SKM-1 treated with dmso at 0.1 percent for 144 hours (cell line): Measurements from ENCODE around the gene CADM1.

Source experiments
- DNase-seq: peaks from one replicate; lab custom pipeline; 2025; ENCODE audit not compliant: unreplicated experiment; lab: John Stamatoyannopoulos, UW

The CADM1 gene

DNA sequence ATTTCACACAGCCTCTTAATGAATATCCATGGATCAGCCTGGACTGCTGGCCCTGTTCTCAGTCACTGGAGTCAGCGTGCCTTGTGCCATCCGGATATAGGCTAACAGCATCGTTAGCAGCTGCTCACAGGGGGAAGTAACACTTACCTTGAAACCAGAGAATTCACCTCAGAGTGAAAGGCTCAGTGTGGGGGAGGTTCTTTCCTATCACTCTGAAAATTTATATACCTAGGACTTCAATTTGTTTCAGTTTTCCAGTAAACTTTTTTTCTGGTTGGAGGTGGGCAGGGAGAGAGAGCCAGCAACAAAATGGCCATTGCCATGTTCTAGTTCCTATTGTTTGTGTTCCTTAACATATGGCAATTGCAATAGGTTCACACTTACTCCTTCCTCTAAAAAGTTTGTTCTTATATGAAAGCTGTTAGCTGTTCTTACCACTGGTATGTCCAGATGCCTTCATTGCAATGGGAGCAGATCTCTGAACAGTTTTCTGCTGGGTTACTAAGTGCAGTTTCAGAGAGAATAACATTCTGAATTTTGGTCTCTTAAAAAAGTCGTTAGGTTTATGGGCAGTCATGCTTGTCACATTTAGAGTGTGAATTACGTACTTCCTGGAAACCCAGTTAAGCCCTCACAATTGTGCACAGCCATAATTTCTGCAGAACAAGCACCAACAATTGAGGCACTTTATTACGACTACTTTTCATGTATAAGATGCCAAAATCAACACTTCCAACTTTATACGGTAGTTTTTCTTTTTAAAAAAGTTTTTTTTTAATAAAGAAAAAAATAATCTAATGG is 247.6 kb downstream of the CADM1 start:
- DNase-seq: no peak

DNA sequence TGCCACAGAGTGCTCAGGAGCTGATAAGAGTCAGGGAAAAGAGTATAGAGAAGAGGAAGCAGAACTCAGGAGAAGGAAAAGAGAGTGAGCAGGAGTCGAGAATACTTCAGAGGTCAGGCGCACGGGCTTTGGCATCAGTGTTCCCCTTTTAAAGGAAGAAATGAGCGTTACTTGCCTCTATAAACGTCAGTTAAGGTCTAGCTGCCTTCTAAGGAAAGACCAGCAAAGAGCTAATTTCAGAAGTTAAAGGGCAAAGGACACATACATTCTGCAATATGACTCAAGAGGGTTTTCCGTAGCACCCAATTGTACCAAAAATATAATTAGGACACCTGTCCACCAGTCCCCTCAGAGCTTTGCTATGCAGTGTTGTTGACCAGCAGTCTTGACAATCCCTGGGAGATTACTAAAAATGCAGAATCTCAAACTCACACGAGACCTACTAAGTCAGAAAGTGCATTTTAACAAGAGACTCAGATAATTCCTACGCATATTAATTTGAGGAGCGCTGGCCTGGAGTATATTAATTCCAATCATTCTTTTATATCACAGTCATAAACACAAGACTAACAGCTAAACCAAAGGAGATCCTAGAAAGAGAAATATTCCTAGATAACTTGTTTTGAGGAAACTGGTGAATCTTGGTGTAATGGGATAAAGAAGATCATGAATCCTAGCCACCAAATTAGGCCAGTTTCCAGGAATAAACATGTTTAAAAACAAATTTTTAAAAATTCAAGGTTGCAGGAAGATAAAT is 249.0 kb downstream of the CADM1 start:
- no peak for DNase-seq

DNA sequence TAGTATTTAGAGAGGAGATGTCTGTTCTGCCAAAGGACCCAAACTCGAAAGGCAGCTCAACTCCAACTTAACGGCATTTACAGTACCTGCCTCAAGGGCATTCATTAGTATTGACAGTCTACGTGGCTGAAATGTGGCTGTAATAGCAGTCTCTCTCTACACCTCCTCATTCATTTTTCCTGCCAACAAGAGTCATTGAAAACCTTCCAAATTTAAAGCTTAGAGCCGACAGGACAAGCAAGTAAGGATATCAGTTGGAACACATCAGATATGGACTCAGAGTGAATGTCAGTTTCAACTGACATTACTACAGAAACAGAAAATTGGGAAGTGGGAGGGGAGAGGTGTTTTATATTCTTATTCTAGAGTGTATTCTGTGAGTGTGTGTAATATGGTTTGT is 253.1 kb downstream of the CADM1 start:
- no peak for DNase-seq

DNA sequence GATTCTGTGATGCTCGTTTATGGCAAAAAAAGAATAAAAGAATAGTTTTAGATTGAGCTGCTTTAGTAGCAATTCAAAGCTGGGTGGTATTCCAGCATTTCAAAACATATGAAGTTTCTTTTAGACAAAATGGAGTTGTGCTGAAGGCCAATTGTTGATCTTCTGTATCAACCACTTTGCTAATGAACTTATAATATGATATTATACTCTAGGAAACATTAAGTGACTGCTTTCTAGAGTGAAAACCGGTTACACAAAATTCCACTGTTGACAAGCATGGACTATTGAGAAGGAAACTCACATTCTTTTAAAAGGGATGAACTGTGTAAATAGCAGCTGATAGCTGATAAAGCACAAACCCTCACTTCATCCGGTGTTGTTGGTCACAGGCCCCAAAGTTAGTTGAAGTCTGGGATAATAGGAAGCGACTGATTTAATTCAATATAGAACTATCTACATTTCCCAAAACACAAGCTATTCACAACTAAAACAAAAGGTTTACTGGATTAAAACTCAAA is 255.1 kb downstream of the CADM1 start:
- no peak for DNase-seq

DNA sequence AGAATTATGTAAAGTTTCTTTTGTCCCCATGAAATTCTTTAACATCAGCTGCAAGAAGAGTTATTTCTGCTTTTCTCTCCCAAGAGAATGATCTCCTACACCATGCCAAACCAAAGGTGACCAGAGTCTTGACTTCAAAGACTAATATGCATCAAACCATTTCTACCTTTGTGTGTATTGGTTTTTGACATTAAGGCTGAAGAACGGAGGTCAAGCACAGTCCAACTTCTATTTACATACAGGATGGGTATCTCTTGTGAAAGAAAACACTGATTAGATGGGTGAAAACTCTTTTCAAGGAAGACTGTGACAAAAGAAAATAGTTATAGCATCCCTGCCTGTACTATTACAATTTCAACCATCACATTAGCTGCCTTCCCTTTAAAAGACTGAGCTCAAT is 256.3 kb downstream of the CADM1 start:
- no peak for DNase-seq

DNA sequence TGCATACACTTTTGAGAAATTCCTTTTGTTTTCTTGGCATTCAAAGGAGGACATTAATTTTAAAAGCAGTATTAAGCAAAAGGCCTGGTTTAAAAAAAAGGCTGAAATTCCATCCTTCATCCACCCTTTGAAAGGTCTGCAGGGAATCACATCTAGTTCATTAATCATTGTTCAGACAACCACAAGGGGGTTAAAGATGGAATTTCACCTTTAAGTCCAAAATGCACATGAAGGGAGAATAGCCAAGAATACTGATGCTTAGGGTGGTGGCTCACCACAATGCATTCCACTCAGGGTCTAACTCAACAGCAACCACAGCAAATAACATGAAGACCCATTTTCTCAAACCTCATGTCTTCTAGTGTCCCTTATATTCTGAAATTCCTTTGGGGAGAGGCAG is 256.9 kb downstream of the CADM1 start:
- no peak for DNase-seq

DNA sequence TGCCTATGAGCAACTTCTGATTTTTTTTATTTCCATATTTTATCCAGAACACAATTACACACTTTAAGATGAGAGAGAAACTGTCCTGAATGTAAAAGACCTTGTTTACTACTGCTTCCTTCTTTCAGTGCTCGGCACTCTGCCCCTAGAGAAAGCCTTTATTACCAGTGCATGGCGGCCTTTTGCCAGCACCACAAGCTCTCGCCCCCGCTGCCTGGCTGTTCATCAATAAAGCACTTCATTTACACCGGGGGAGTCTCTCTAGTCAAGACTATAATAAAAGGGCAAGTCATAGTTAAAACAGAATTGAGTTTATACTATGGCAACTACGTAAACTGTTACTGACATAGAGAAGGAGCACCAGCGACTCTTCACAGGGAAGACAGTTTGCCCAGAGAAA is 259.5 kb downstream of the CADM1 start:
- DNase-seq: no peak

DNA sequence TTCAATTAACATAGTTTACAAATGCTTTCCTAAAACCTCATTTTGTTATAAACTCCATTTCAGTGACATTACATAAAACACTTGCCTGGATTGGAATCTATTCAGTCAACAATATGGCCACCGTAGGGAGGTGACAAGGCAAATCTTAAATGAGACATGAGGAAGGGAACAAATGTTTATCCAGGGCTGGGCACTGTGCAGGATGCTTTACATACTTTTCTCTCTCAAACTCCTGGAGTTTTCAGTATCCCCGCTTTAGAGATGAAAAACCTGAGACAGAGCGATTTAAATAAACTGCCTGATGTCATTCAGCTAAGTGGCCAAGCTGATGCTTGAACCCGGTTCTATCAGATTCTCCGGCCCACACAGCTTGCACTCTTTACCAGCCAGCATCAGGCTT is 259.9 kb downstream of the CADM1 start:
- DNase-seq: no peak

DNA sequence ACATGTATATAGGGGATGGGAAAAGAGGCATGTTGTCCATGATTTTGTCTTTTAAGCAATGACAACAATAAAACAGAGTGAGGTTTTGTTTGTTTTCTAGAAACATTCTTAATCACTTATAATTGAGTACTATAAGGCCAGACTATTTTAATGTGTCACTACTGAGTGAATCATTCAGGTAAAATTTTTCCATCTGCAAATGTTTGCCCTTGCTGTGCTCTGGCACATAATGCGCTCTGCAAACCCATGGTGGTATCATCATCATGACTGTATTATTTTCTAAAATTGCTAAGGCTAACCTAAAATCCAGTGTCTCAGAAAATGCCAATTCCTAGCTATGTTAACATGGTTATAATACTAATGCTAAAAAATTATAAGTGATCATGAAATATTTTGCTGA is 261.2 kb downstream of the CADM1 start:
- DNase-seq: no peak

DNA sequence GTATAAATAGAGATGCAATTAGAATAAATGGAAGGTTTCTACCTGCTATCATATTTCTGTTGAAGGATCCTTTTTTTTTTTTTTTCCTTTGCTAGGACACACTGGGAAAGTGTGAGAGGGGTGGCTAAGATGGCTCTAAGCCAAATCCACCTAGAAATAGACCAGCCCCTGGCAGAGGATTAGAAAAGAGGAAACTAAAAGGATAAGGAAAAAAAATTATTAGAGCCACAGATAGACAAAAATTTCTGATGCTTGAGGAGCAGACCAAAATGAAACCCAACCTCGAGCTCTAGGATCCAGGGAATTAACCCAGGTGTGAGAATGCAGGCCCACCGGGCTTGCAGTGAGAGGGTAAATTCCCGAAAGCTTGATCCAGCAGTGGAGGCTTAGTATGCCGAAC is 262.3 kb downstream of the CADM1 start:
- no peak for DNase-seq

DNA sequence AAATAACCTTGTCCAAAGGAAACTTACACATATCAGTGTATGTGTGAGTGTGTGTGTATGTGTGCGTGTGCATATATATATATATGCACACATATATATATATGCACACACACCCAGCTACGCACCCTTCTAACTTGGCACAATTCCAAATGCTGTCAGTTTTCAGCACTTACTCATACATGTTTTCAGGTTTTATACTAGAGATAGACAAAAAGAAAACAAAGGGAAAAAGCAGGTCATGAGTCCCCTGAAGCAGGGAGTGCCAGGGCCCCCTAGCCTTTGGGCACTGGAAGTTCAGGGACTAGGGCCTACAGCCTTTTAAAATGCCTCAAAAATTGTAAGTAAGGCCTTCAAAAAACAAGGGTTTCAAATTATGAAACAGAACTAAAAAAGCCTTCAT is 265.4 kb downstream of the CADM1 start:
- DNase-seq: no peak

DNA sequence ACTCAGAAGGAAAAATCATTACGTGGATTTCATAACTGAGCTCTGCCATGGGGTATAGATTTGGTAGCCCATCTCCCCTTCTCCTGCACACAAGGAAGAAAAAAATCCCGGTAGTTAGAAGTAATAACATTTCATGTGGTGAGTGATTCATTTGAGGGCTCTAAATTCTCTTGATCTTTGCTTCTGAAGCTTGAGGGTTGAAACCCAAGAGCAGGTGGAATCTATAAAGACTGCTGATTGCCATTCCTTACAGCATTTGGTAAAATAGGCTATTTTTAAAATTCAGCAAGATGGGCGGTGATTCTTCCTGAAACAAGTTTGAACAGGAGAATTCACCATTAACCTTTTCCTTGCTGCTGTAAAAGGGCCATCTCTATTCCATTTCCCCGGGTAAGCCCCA is 266.1 kb downstream of the CADM1 start:
- no peak for DNase-seq

DNA sequence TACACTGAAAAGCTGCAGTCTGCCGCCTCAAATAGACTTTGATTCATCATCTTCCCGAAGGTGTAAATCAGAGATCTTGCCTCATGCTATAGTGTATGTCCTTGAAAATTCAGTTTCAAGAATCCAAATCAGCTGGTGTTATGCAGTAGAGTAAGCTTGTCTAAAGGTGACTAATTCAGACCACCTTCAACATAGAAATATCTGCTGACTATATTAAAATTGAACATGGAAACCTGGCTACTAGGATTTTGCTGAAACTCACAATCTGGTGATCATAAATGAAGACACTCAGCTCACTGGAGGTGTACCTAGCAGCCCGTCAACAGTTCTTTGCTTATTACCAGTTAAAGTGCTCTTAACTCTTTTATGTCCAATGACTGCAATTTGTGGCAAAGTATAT is 266.6 kb downstream of the CADM1 start:
- no peak for DNase-seq

DNA sequence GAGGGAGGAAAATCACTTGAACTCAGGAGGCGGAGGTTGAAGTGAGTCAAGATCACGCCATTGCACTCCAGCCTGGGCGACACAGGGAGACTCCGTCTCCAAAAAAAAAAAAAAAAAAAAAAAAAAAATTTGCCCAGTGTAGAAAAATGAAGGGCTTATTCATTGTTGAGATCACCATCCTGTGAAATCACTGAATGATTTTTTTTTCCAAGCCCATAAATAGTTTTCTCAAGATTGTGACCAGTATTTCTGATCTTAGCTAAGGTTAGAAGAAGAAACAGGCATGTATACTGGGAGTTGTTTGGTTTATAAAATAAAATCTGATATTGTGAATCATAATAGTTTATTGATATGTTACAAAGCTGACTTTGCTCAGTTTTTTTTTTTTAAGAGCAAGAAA is 269.4 kb downstream of the CADM1 start:
- DNase-seq: no peak

DNA sequence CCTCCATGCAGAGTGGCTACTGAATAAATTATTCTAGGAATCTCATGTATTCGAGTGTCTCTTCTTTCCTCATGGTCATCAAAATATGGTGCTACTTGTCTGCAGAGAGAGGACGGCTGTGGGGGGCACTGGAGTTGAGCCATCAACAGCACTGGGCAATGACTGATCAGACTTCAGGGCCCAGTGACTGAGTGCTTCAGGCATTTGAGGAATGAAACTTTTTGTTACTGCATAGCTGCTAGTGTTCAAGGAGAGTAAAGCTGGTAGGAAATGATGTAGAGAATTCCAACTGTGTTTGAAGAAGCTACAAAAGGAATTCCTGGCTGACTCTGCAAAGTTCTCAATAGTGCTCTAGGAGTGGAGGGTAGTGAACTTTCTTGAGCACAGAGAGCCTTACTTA is 277.7 kb downstream of the CADM1 start:
- DNase-seq: no peak

DNA sequence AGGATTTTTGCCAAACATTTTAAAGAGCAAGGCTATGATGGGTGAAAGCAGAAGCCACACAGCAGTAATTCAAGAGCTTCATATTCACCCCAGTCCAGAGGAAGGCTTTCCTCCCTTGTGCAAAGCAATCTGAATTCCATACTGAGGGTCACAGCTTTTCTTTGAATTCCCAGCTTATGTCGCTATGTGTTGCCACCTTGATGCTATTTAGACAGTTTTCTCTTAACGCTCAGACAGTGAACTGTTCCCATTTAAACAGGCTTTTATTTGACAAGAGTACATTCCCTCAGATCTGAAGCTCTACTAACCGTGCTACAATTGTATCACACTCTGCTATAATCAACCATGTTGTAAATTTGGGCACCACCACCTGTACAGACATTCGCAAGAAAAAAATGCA is 279.7 kb downstream of the CADM1 start:
- no peak for DNase-seq

DNA sequence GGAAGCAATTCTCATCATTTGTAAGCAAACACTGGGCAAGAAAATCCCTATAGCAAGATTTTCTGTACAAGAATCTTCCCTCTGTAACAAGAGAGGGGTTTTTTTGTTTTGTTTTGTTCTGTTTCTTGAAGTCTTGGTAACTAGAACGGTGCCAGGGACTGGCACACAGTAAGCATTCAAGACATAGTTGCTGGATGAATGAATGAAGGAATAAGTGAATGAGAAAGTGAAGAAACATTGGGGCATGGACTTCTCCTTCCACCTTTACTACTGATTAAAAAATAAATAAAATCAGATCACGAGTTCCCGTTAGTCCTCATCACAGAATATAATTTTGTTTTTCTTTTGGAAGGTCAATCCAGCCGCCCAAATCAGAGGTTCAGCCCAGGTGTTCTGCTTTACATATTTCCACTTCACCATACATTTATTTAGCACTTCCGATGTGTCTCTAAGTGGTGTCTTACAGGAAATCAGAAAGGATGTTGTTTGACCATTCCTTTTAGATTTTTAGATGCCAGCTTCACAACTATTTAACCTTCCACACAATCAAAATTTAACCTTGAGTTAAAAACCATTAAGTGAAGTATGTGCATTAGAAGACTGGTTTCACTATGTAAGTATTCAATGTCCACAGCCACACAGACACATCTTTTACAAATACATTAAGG is 281.2 kb downstream of the CADM1 start:
- DNase-seq: no peak

DNA sequence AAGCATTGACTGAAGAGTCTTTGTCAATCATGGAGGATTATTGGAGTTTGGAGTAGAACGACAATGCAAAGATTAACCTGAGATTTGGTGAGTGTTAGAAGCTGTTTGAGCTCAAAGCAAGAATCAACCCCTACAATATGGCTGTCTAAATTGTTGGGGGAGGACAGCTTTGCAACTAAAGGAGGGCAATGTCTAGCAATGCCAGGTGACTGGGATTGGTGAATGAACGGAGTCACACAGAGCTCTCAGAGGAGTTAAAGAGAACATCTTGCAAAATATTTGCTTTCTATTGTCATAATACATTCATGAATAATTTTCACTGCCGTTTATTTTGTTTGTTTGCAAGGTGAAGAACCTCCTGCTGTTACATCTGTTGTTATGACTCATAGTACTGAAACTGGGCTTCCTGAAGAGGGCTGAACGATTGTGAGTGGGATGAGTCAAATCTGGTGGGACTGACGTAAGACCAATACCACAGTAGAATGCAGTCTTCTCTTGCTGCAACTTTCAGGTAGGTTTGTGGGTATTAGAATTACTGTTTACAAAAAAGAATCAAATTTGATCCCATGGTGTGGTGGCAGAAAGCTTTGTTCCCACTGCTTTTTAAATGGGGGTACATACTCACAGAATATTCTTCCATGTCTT is 281.9 kb downstream of the CADM1 start:
- DNase-seq: no peak

DNA sequence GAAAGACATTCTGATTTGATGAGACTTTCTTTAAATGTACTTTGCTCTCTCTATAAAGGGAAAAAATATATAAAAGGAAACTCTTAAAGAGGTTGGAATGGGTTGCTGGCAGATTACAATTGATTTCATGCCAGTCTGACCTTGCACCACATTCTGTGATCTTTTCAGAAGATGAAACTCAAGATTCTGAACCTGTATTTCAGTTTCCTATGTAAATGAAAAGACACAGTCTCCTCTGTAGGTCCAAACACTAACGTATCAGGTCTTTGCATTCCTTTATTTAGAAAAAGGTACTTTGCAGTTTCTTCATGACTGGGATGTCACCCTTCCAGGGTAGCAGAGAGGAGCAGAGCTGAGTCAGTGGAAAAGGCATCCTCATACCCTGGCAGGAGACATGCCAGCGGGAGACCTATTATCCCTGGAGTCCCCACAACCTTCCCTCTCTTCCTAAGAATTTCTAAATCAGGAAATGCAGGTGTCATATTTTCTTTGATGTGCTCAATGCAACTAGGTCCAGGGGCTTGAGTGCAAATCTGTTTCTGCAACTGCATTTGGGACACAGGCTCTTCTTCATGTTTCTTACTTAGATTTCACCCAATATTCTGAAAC is 282.6 kb downstream of the CADM1 start:
- no peak for DNase-seq

DNA sequence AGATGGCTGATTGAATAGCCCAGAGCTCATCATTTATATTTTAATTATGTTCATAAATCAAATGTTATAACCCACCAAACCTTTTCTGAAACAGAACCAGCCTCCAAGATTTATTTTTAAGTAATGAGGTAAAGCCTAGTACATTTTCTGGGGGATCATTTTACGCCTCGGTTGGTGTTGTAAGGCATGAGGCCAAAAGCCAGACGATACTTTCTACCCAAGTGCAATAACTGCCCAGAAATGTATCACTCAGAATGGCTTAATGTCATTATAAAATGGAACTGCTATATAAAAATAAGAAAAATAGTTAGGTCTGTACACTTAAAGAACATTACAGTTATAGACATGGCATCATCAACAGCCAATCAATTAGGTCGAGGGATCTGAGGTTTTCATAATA is 283.3 kb downstream of the CADM1 start:
- DNase-seq: no peak

DNA sequence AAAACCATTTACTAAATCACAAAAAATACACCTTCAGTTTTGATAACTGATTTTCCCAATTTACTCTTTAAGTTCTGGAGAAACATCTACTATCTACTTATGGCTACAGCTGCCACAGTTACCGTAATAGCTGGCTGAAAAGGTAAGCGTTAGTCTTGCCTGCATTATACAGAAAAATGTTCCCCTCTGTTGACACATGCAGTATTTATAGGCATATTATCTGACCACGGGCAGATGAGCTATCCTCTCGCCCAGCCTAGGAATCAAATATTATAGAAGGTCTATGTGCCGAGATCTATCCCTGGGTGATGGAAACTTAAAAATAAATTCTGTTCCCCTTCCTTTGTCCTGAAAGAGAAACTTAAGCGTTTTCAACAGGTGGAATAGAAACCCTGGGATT is 283.8 kb downstream of the CADM1 start:
- DNase-seq: no peak
